ENCODE results near the gene ALDOC.

The ALDOC gene

DNA sequence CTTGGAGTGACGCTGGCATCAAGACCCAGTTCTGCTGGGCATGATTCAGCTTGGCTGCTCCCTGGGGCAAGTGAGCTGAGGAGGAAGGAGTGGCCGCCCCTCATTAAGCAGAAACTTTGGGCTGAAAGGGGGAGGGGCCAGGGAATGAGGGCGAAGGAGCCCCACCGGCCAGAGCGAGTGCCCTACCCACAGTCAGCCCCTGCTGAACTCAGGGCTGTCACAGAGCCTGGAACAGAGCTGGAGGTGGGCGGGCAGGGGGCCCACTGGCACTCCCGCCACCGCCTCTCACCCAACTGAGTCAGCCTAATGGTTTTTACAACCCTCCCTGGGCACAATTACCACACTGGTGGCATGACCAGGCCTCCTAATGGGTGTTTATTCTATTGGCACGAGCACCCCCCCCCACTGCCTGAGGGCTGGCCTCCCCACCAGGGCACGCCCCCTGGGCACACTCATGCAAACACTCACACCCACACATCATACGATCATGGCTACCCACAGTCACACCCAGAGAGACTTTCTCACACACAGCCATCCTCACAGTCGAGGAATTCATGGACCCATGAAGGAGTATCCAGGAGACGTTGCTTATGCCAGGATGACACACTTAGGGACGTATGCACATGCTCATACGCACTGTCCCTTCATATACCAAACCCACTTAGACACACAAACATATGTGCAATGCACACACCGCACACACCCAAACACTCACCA, 43.4 kb downstream of the ALDOC start:
- DNase-seq = no peak

DNA sequence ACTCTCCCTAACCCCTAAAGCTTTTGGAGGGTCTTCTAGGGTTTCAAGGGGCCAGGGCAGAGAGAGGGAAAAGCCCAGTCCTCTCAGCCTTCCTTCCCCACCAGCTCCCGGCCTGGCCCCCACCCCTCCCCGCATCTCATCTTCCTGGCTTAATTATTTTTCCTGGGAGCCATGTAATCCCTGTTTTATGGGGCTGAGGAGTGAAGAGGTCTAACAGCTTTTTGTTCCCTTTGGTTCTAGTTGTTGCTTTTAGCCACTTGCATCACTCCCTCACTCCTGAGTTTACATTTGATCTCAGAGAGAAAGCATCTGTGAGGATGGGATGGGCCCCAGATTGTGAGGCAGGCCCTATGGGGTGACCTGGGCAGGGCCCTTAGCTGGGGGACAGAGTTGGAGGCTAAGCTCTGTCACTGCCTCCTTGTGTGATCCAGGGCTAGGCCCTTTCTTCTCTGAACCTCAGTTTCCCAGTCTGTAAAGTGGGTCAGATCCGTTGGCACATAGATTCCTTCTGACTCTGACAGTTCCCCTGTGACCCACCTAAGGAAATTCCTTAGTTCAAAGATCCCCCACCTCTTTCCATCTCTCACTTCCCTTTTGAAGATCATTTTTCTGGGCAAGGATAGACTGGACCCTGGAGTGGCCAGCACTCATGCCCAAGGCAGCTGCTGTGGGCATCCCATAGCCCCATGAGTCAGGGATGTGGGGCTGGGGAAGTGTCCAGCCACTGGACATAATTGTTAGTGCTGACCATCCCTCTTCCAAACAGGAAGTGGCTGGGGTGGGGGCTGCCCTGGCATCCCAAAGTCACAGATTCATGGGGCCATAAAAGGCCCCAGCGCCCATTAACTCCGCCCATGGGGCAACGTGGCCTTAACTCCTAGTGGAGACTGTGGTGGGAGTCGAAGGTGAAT, 44.4 kb downstream of the ALDOC start:
- DNase-seq = no peak

DNA sequence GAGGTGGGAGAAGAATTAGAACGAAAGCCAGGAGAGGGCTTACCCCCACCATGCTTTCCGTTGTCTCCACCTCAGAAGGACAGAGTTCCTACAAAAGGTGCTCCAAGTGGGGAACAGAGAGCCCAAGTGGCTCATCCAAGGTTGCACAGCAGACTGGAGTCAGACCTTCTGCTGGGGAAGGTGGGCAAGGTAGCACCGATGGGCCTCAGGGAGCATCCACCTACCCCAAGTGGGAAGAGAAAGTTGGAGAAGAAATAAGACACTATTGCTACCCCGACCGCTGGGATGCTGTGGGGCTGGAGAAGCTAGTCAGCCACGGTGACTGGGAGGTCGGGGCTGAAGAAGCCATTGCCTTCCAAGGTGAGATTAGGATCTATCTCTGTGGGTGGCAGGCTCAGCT, 45.8 kb downstream of the ALDOC start:
- no peak for DNase-seq

DNA sequence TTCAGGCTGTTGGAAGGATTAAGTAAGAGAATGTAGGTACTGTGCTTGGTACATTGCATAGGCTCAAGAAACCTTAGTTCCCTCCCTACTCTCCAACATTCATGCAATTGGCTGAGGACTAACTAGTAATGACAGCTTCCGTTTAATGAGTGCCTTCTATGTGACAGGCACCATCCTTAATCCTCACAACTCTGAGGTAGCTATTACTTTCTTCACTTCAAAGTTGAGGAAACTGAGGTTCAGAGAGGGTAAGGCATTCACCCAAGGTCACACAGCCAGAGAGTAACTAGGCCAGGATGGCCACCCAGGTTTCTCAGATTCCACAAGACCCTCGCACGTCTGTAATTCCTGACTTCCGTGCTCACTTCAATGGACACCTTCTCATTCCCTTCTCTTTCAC, 46.4 kb downstream of the ALDOC start:
- DNase-seq = no peak

DNA sequence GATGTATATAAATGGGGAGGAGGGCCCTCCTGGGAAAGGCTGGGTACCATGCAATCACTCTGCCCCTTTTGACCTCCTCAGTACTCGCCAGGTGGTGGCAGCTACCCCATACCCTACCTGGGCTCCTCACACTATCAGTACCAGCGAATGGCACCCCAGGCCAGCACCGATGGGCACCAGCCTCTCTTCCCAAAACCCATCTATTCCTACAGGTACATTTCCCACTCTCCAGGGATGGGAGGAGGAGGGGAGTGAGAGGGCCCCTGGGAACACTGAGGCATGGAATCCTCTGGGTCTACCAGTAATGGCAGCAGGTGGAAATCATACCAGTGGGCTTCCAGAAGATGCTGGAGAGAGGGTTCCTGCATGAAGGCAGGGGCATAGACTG, 47.7 kb downstream of the ALDOC start:
- DNase-seq = no peak

DNA sequence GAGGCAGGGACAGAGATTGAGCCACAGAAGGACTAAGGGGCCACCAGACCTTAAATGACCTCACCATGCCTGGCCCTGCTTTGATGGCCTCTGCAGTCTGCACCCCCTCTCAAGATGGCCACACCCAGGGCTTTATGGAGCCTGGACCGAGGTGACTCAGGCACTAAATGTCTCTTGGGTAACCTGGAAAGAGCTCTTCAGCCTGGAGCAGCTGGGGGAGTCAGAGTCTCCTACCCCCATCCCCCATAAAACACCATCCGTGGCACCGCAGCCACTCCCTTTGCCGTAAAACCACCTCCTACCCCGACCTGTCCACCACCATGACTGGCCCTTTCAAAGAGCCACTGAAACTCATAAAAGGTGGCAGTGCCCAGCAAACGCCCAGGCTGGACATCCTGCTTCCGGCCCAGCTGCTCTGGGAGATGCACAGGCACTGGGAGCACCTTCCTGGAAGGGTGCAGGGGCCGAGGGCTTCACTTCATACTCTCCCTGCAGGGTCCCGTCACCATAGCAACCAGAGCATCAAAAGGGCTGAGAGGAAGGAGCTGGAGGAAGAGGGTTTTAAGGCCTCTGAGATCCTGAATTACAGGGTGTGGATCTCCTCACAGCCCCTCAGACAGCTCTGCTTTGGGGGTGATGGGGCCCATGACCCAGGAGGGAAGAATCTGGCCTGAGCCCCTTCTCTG, 48.2 kb downstream of the ALDOC start:
- DNase-seq = no peak

DNA sequence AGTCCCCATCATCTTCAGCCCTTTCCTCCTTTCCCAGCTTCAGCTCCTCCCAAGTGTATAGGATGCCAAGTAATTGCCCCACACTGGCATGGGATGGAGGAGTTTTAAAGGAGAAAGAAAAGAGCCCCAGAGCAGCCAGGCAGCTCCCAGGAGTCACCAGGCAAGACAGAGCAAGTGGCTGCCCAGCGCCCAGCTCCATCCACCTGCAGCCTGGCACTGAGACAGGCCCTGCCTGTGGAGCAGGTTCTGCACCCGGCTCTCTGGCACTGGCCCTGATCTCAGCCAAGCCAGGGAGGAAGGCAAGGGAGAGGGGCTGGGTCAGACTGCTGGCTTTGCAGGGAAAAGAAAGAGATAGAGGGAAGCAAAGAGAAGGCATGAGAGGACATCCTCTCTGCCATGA, 48.8 kb downstream of the ALDOC start:
- DNase-seq = no peak

DNA sequence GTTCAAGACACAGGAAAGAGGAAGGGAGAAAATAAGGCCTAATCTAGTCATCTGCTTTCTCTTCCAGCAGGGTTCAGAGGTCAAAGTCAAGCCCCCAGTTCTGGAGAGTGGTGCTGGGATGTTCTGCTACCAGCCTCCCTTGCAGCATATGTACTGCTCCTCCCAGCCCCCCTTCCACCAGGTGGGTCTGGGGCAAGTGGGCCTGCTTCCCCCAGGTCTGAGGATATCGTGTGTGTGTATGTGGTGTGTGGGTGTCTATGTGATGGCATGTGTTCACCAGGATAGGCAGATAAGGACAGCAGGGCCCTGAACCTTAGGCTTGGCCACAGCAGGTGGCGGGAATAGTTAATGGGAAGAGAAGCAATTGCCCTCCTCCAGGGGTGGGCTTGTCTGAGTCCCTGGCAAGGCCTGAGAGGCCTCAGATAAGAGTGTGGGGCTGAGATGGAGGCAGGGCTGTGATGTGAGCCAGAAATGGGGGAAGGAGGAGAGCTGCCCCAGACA, 49.5 kb downstream of the ALDOC start:
- no peak for DNase-seq

DNA sequence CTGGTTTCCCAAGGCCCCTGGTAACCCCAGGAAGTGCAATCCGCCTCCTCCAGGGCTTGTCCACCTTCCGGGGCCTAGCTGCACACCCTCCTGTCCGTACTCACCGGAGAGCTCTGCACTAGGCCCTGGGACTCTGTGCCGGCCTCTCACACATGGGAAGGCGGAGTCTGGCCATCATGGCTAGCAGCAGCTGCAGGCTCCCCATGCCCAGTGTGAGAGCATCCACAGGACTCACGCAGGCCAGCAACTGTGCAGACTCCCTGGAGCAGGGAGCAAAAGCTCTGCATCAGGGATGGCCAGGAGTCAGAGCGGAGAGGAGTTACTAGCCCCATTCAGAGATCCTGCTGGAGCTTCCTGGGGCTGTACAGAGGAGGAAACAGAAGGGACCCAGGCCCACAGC, 50.3 kb downstream of the ALDOC start:
- no peak for DNase-seq

DNA sequence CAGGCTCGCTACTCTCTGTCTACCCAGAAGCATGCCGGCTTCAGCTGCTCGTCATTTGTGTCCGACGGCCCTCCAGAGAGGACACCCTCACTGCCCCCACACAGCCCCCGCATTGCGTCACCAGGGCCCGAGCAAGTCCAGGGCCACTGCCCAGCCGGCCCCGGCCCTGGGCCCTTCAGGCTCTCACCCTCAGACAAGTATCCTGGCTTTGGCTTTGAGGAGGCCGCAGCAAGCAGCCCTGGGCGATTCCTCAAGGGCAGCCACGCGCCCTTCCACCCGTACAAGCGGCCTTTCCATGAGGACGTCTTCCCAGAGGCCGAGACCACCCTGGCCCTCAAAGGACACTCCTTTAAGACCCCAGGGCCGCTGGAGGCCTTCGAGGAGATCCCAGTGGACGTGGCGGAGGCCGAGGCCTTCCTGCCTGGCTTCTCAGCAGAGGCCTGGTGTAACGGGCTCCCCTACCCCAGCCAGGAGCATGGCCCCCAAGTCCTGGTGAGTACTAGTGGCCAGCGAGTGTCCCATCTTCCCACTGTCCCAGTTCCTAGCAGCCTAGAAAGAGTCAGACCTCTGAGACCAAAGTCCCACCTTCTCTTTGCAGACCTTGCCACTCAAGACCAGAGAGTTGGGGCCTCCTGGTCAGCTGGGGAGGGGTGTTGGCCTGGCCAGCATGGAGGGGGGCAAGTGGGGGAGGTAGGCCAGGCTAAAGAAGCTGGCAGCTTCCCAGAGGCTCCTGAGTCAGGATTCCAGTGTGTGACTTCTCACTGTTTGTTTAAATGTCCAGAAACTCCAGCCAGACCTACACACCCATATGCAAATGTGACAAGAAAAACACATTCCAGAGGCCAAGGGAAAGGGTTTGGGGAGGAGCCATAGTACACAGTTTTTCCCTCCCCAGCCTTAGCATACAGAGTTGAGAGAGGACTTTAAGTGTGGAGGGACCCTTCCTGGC, 51.9 kb downstream of the ALDOC start:
- DNase-seq = no peak

DNA sequence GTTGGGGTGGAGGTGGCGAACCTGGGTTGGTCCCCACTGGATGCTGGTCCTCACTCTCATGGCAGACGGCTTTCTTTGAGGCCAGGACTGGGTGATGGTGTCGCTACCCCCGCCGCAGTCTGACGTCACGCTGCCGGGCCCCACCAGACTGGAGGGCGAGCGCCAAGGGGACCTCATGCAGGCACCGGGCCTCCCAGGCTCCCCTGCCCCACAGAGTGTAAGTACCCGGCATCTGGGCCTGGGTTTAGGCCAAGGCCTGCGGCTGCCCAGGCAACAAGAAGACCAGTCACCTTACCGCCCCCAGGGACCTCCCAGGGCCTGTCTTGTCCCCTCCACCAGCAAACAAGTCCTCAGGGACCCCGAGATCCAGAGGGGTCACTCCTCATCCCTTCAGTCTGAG, 52.8 kb downstream of the ALDOC start:
- no peak for DNase-seq

DNA sequence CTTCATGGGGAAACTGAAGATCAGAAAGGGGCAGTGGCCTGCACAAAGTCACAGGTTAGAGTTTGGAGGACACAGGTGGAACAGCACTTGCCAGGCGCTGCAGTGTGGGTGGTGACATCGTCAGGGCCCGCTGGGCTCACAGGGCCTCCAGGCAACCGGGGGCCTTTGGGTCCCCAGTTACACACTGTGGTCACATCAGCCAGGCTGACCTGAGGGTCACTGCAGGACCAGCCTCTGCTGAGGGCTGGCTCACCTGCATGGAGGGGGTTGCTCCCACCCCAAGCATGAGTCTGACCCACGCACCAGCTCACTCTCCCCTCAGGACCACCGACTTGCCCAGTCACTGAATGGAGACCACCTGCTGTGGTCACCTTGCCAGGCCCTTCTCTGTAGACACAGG, 53.5 kb downstream of the ALDOC start:
- no peak for DNase-seq

All from anterior cingulate cortex (tissue), 58 donors.